PC-3 (cell line): Measurements from ENCODE around the gene TMEM126A. TPM values are rescaled to one million over a fixed set of nuclear protein-coding genes. Genes with fewer than 3 reads are reported as not detected.

Experiments used
- ATAC-seq: fragments of 200-7000 bp; cut with Tn5 transposase; 2 replicates; pipeline ENCODE4 v1.9.1; 2020; ENCODE audit warnings: mild to moderate bottlenecking, moderate library complexity
- BruUV-seq: library from RNA; stranded (reverse); fragments of 400-500 nt; replicated peaks from 2 replicates; lab custom pipeline; 2021; lab: Mats Ljungman, UMichigan
- CTCF ChIA-PET: fragments of 300-600 bp; sonication (Branson Sonifier 250); formaldehyde crosslinking; loops from one replicate; lab custom pipeline; 2022; ENCODE audit warnings: antibody characterized with exemption; lab: Charles Lee
- POLR2A ChIA-PET: fragments of 300-600 bp; sonication (Branson Sonifier 250); formaldehyde crosslinking; loops from one replicate; lab custom pipeline; 2022; ENCODE audit warnings: antibody characterized with exemption; ENCODE audit not compliant: unreplicated experiment; lab: Charles Lee
- DNase-seq: peaks from one replicate; pipeline ENCODE4 v3.0.0-alpha.2; 2015
- H2AFZ ChIP-seq: fragments of 300-600 bp; sonication (generic); 2 replicates; pipeline ENCODE4 v1.6.0; 2016; ENCODE audit warnings: antibody characterized with exemption, low read length
- H3F3A ChIP-seq: fragments of 300-600 bp; sonication (generic); one replicate; pipeline ENCODE4 v1.6.0; 2017; ENCODE audit warnings: antibody characterized with exemption, low read length, control low read depth, mild to moderate bottlenecking; ENCODE audit not compliant: unreplicated experiment
- H3K27ac ChIP-seq: fragments of 300-600 bp; sonication (generic); 2 replicates; pipeline ENCODE4 v1.5.1; 2016; ENCODE audit warnings: mild to moderate bottlenecking, low read length
- H3K27me3 ChIP-seq: fragments of 300-600 bp; sonication (generic); 2 replicates; pipeline ENCODE4 v1.6.1; 2016; ENCODE audit warnings: low read length, mixed read lengths
- H3K36me3 ChIP-seq: fragments of 300-600 bp; sonication (generic); 2 replicates; pipeline ENCODE4 v1.6.1; 2016; ENCODE audit warnings: low read depth, mixed run types, low read length, mixed read lengths
- H3K4me1 ChIP-seq: fragments of 300-600 bp; sonication (generic); 2 replicates; pipeline ENCODE4 v1.5.1; 2016; ENCODE audit warnings: low read length; ENCODE audit not compliant: insufficient read depth
- H3K4me2 ChIP-seq: fragments of 300-600 bp; sonication (generic); 2 replicates; pipeline ENCODE4 v1.6.0; 2016; ENCODE audit warnings: low read length
- H3K4me3 ChIP-seq: fragments of 300-600 bp; sonication (generic); 2 replicates; pipeline ENCODE4 v1.5.1; 2016; ENCODE audit warnings: mild to moderate bottlenecking, low read length, mixed read lengths
- H3K79me2 ChIP-seq: fragments of 300-600 bp; sonication (generic); 2 replicates; pipeline ENCODE4 v1.6.1; 2017; ENCODE audit warnings: low read length, mixed read lengths
- H3K9ac ChIP-seq: fragments of 300-600 bp; sonication (generic); 2 replicates; pipeline ENCODE4 v1.6.0; 2016; ENCODE audit warnings: mild to moderate bottlenecking, low read length
- H3K9me2 ChIP-seq: fragments of 300-600 bp; sonication (generic); replicated peaks from 2 replicates; pipeline ENCODE4 v1.6.1; 2016; ENCODE audit warnings: mixed run types, low read length, mixed read lengths
- H3K9me3 ChIP-seq: fragments of 300-600 bp; sonication (generic); 2 replicates; pipeline ENCODE4 v1.6.1; 2016; ENCODE audit warnings: low read length, mixed read lengths
- H4K20me1 ChIP-seq: fragments of 300-600 bp; sonication (generic); 2 replicates; pipeline ENCODE4 v1.6.1; 2016; ENCODE audit warnings: low read length, mixed read lengths
- CTCF ChIP-seq: fragments of 300-600 bp; sonication (generic); conservative IDR thresholded peaks from 2 replicates; pipeline ENCODE4 v1.5.1; 2017; ENCODE audit warnings: antibody characterized with exemption, low read depth, mild to moderate bottlenecking, low read length
- EZH2 ChIP-seq: fragments of 300-600 bp; sonication (generic); IDR thresholded peaks from one replicate; pipeline ENCODE4 v1.6.1; 2017; ENCODE audit warnings: antibody characterized with exemption, mild to moderate bottlenecking, low read length; ENCODE audit not compliant: unreplicated experiment
- EZH2phosphoT487 ChIP-seq: fragments of 300-600 bp; sonication (generic); IDR thresholded peaks from 2 replicates; pipeline ENCODE4 v1.6.1; 2018; ENCODE audit warnings: mild to moderate bottlenecking, antibody characterized with exemption, low read length, borderline replicate concordance
- intact Hi-C: fragments of 100-400 bp; cut with micrococcal nuclease; formaldehyde crosslinking; loops from 2 replicates; pipeline ENCODE4 v1.9.0; 2023
- total RNA-seq: library from RNA; depleted of rRNA; stranded (reverse); fragments of >200 nt; gene quantifications from 2 replicates; pipeline ENCODE4 v1.2.3, GENCODE V29; 2014

The TMEM126A gene
- total RNA-seq, 1 experiment from 2014 or later: 37.8 TPM

DNA sequence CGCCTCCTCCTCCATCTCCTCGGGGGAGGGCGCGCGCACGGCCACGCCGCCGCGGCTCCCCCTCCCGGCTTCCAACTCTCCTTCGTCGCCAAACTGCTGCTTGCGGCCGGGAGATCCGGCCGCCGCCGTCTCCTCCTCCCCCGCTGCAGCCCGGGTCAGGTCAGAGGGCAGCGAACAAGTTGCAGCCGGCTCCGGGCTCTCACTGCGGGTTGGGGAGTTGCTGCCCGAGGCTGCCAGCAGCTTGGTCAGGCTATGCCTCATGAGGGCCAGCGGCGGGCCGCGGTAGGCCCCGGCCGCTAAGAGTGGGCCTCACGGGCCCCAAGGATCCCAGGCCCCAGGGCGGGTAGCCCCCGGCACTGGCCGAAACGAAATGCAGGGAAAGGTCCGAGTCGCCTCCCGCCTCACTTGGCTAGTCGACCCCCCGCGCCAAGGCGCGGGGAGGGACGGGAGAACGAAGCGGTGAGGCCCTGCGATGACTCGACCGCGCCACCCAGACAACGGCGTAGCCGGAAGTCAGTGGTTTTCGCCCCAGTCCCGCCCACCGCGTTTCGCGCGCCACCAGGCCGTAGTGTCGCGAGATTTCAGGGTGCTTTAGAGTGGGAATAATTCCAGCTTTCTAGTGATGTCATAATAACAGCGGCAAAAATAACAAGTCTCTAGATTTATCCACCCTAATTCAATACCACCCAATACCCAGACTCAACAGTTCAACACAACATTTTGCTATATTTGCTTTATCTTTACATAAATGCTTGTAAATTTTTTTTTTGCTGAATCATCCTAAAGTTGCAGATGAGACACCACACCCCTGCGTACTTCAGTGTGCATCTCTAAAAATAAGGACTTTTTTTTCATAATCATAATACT lies 17.1 kb downstream of the TMEM126A start, which contains the start of gene CREBZF:
Gene CREBZF (minus strand): TSS at position 515 of the 867 bp plus-strand sequence. CDS start 254 bp downstream, at position 261.
- peak within 1 kb of the TSS; percentile 96 for H3K4me2 ChIP-seq
- H3K27me3 ChIP-seq: no peaks in the 10 kb centered on the region
- peak within 1 kb of the TSS; percentile 98 for H3K4me3 ChIP-seq
- CTCF ChIA-PET: interaction anchor here (1.0 kb wide), 1 partner anchor 145 kb away, joined by 3 read pairs; no protein-coding TSS in a partner anchor
- peak within 1 kb of the TSS; percentile 79 for H2AFZ ChIP-seq
- ATAC-seq (peak; percentile 89), DNase-seq (peak; percentile 98)
- no peak for TF ChIP-seq EZH2
- no peak for TF ChIP-seq CTCF
- TF ChIP-seq EZH2phosphoT487: no peak
- H3K4me1 ChIP-seq: peaks cover 23% of the 10 kb centered on the region
- H3K9ac ChIP-seq: peak within 1 kb of the TSS; percentile 99
- H3F3A ChIP-seq: no peaks in the 10 kb centered on the region
- POLR2A ChIA-PET: interaction anchor here (0.7 to 0.8 kb wide), 3 partner anchors 17 to 36 kb away, joined by 3 to 37 read pairs (median 5); partner anchors contain the start of genes TMEM126A and TMEM126B
- intact Hi-C loops: loop anchor here (1.0 to 10.0 kb wide), 4 partner anchors 37 to 580 kb away; partner anchors contain the start of genes EED and TMEM126B
- peaks cover 34% of the 10 kb centered on the region for H3K36me3 ChIP-seq
- no peaks in the 10 kb centered on the region for H3K9me3 ChIP-seq
- H4K20me1 ChIP-seq: peaks cover 41% of the 10 kb centered on the region
- TSS peak; percentile 35 for BruUV-seq
- peak within 1 kb of the TSS; percentile 91 for H3K27ac ChIP-seq
- no peaks in the 10 kb centered on the region for H3K9me2 ChIP-seq
- H3K79me2 ChIP-seq: peaks cover 51% of the 10 kb centered on the region

- intact Hi-C loops: loop anchor here (10.0 kb wide), 1 partner anchor 579 kb away; the partner anchor contains the start of gene EED
- Histone ChIP-seq H3K9me2 (no peaks in the 10 kb centered on the region), H3K79me2 (peaks cover 42% of the 10 kb centered on the region), H3K9ac (0 out of 2 replicates have a peak overlapping the region, but pooled peaks have one; percentile 99), H3F3A (no peaks in the 10 kb centered on the region), H3K27ac (no peak overlapping the region), H3K4me1 (peaks cover 15% of the 10 kb centered on the region), H4K20me1 (peaks cover 32% of the 10 kb centered on the region), H3K36me3 (peaks cover 25% of the 10 kb centered on the region), H3K27me3 (no peaks in the 10 kb centered on the region), H2AFZ (peak overlapping the region; percentile 79), H3K9me3 (no peaks in the 10 kb centered on the region), H3K4me2 (peak overlapping the region; percentile 96), H3K4me3 (no peak overlapping the region)
- ATAC-seq: no peak
- DNase-seq: no peak
- TF ChIP-seq EZH2 (no peak), EZH2phosphoT487 (no peak), CTCF (no peak)
- no TSS peak for BruUV-seq
- ChIA-PET CTCF (no interaction called here), POLR2A (interaction anchor here (0.6 kb wide), 1 partner anchor 18 kb away, joined by 3 read pairs; the partner anchor contains the start of gene TMEM126A)
Observed at GRCh38 chr11:85665733-85666132, 18.0 kb downstream of the TMEM126A start.
